ENCODE data around the gene TSGA10IP.

TSGA10IP gene

GRCh38 chr11:65988791-65989592, 43.7 kb downstream of the TSGA10IP start:
- peak; percentile 99 for TF ChIP-seq CTCF (IDR thresholded peaks at IDR 0.05; ENCODE audit: control extremely low read depth, extremely low read depth, low read depth, missing control alignments)
- ChIA-PET CTCF (interaction anchor here (0.6 to 17.1 kb wide), 23 partner anchors 9 to 283 kb away, joined by 3 to 287 read pairs (median 5); partner anchors contain the start of genes BANF1, CCDC85B, CTSW and EIF1AD), POLR2A (no interaction called here)
- DNase-seq (ENCODE audit: extremely low spot score) = peak; percentile 91

- DNase-seq (ENCODE audit: extremely low spot score) = no peak
- ChIA-PET CTCF (interaction anchor here (1.0 to 17.1 kb wide), 7 partner anchors 31 to 287 kb away, joined by 3 to 287 read pairs (median 5); partner anchors contain the start of genes CCDC85B, CTSW, FIBP and MUS81), POLR2A (interaction anchor here (0.6 kb wide), 1 partner anchor 66 kb away, joined by 3 read pairs; no protein-coding TSS in a partner anchor)
- TF ChIP-seq CTCF (IDR thresholded peaks at IDR 0.05; ENCODE audit: control extremely low read depth, extremely low read depth, low read depth, missing control alignments) = no peak
Observed at GRCh38 chr11:65992056-65992455, 46.8 kb downstream of the TSGA10IP start.

GRCh38 chr11:65997286-65997685, 52.0 kb downstream of the TSGA10IP start:
- TF ChIP-seq CTCF (IDR thresholded peaks at IDR 0.05; ENCODE audit: control extremely low read depth, extremely low read depth, low read depth, missing control alignments) = no peak
- CTCF ChIA-PET = interaction anchor here (17.1 kb wide), 1 partner anchor 113 kb away, joined by 287 read pairs; the partner anchor contains the start of genes CCDC85B, CTSW and FIBP
- POLR2A ChIA-PET = no interaction called here
- no peak for DNase-seq (ENCODE audit: extremely low spot score)

GRCh38 chr11:66001942-66002647, 56.8 kb downstream of the TSGA10IP start, which contains the start of the genes BANF1 and EIF1AD:
BANF1 (plus strand) TSS chr11:66002503; CDS start chr11:66003251, 748 bp downstream.
EIF1AD (minus strand) TSS chr11:66002157; CDS start chr11:66000389, 1,768 bp downstream.
- CTCF ChIA-PET = interaction anchor here (0.7 to 1.8 kb wide), 9 partner anchors 11 to 290 kb away, joined by 3 to 11 read pairs (median 5); partner anchors contain the start of genes FIBP, KAT5 and MUS81
- POLR2A ChIA-PET = interaction anchor here (0.8 to 1.0 kb wide), 2 partner anchors 10 to 142 kb away, joined by 5 to 10 read pairs; partner anchors contain the start of gene CST6
- no peak for TF ChIP-seq CTCF (IDR thresholded peaks at IDR 0.05; ENCODE audit: control extremely low read depth, extremely low read depth, low read depth, missing control alignments)
- DNase-seq (ENCODE audit: extremely low spot score) = peak; percentile 92

GRCh38 chr11:66002648-66003225, 57.5 kb downstream of the TSGA10IP start:
- ChIA-PET POLR2A (interaction anchor here (0.8 to 1.0 kb wide), 2 partner anchors 9 to 143 kb away, joined by 5 to 10 read pairs; partner anchors contain the start of gene CST6), CTCF (interaction anchor here (0.7 to 1.8 kb wide), 9 partner anchors 10 to 291 kb away, joined by 3 to 11 read pairs (median 5); partner anchors contain the start of genes FIBP, KAT5 and MUS81)
- no peak for TF ChIP-seq CTCF (IDR thresholded peaks at IDR 0.05; ENCODE audit: control extremely low read depth, extremely low read depth, low read depth, missing control alignments)
- peak; percentile 84 for DNase-seq (ENCODE audit: extremely low spot score)

All from GM10248 (cell line).